NT2/D1 (cell line): Measurements from ENCODE around the gene SYTL4.

Experiments
- YY1 ChIP-seq: IDR thresholded peaks from 2 replicates; pipeline ENCODE4 v1.6.1; 2011; ENCODE audit not compliant: insufficient read length, insufficient read depth
- ZNF274 ChIP-seq: IDR thresholded peaks from 2 replicates; pipeline ENCODE4 v1.6.1; 2011; ENCODE audit warnings: mild to moderate bottlenecking, low read depth, low read length

DNA sequence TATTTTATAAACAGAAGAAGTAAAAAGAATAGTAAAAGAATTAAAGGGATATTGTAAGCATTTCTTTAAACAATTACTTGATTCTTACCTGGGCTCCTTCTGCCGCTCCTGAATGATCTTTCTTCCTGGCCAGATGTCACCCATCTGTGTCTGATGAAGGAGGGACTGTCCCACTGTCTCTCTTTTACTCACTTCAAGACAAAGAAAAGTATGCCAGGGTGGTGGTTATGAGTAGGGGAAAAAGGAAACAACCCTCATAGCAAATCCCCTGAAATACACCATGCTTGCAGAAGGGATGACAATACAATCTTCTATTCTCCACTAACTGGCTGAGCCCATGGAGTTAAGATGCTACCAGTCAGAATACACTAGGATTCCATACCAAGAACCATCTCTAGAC, 31.1 kb downstream of the SYTL4 start:
- TF ChIP-seq ZNF274 = no peak
- no peak for TF ChIP-seq YY1
